SU-DHL-6 (cell line): ENCODE measurements around the gene OR6J1.

ENCODE experiments used
- H2AFZ ChIP-seq: fragments of 200-600 bp; sonication (generic); 2 replicates; pipeline ENCODE4 v1.6.1; 2014; ENCODE audit warnings: low read depth, mild to moderate bottlenecking, moderate library complexity, mixed read lengths, antibody characterized with exemption, low read length; ENCODE audit not compliant: severe bottlenecking
- H3F3A ChIP-seq: fragments of 200-600 bp; shearing (Covaris generic); 2 replicates; pipeline ENCODE4 v1.6.0; 2016; ENCODE audit warnings: antibody characterized with exemption, mild to moderate bottlenecking; ENCODE audit not compliant: insufficient read depth
- H3K27ac ChIP-seq: fragments of 200-600 bp; sonication (generic); 2 replicates; pipeline ENCODE4 v1.5.1; 2016; ENCODE audit warnings: low read depth, mild to moderate bottlenecking, low read length, moderate library complexity, mixed read lengths
- H3K27me3 ChIP-seq: fragments of 200-600 bp; sonication (generic), shearing (Covaris generic); 2 replicates; pipeline ENCODE4 v1.6.0; 2014; ENCODE audit warnings: mild to moderate bottlenecking, low read length
- H3K36me3 ChIP-seq: fragments of 200-600 bp; sonication (generic); 2 replicates; pipeline ENCODE4 v1.6.1; 2014; ENCODE audit warnings: mild to moderate bottlenecking, low read length, mixed read lengths
- H3K4me2 ChIP-seq: fragments of 300-600, 200-600 bp; shearing (Covaris generic), sonication (generic); 2 replicates; pipeline ENCODE4 v1.6.0; 2014; ENCODE audit warnings: low read length, low read depth, mild to moderate bottlenecking; ENCODE audit not compliant: poor library complexity, severe bottlenecking
- H3K4me3 ChIP-seq: fragments of 200-600 bp; sonication (generic); 2 replicates; pipeline ENCODE4 v1.5.1; 2014; ENCODE audit warnings: antibody characterized with exemption, low read length, mild to moderate bottlenecking, mixed read lengths; ENCODE audit not compliant: insufficient read depth, poor library complexity, severe bottlenecking
- H3K79me2 ChIP-seq: fragments of 200-600 bp; sonication (generic); 2 replicates; pipeline ENCODE4 v1.6.1; 2014; ENCODE audit warnings: mild to moderate bottlenecking, low read length, moderate library complexity; ENCODE audit not compliant: insufficient read depth
- H3K9ac ChIP-seq: fragments of 200-600 bp; sonication (generic); 2 replicates; pipeline ENCODE4 v1.7.0; 2014; ENCODE audit warnings: mild to moderate bottlenecking, low read length
- H3K9me2 ChIP-seq: fragments of 200-600 bp; sonication (generic); replicated peaks from 2 replicates; pipeline ENCODE4 v1.6.1; 2014; ENCODE audit warnings: low read length; ENCODE audit not compliant: insufficient read depth
- H3K9me3 ChIP-seq: fragments of 200-600 bp; sonication (generic); 2 replicates; pipeline ENCODE4 v1.6.1; 2014; ENCODE audit warnings: low read length, mixed read lengths; ENCODE audit not compliant: insufficient read depth
- H4K20me1 ChIP-seq: fragments of 200-600 bp; sonication (generic); 2 replicates; pipeline ENCODE4 v1.6.1; 2014; ENCODE audit warnings: low read depth, mild to moderate bottlenecking, antibody characterized with exemption, low read length, moderate library complexity, mixed read lengths
- EZH2phosphoT487 ChIP-seq: fragments of 200-600 bp; sonication (generic), shearing (Covaris generic); conservative IDR thresholded peaks from 2 replicates; pipeline ENCODE4 v1.6.1; 2018; ENCODE audit warnings: mild to moderate bottlenecking, antibody characterized with exemption, low read length, moderate library complexity, mixed read lengths
- TF ChIP-seq, protein P1 (sequence below): fragments of 200-600 bp; sonication (generic); IDR thresholded peaks from one replicate; pipeline ENCODE4 v1.5.1; 2017; ENCODE audit warnings: antibody characterized with exemption, mild to moderate bottlenecking, low read length, moderate library complexity; ENCODE audit not compliant: insufficient read depth, poor library complexity, severe bottlenecking

The OR6J1 gene

GRCh38 chr14:22598099-22598895 is 45.9 kb downstream of the OR6J1 start, which contains the start of gene ABHD4:
TSS of gene ABHD4 (plus strand) at chr14:22598300. CDS start at chr14:22598307, 7 bp downstream.
- Histone ChIP-seq H3K36me3 (no peaks in the 10 kb centered on the region), H4K20me1 (no peaks in the 10 kb centered on the region), H3K27me3 (no peaks in the 10 kb centered on the region), H3K79me2 (no peaks in the 10 kb centered on the region), H3K9me2 (no peaks in the 10 kb centered on the region), H3K9me3 (no peaks in the 10 kb centered on the region), H3K4me2 (peak within 1 kb of the TSS; percentile 90), H3F3A (no peaks in the 10 kb centered on the region), H2AFZ (peak within 1 kb of the TSS; percentile 79), H3K27ac (no peak within 1 kb of the TSS), H3K9ac (peak within 1 kb of the TSS; percentile 69), H3K4me3 (peak within 1 kb of the TSS; percentile 79)
- no peak for TF ChIP-seq EZH2phosphoT487
- TF ChIP-seq, protein P1, sequence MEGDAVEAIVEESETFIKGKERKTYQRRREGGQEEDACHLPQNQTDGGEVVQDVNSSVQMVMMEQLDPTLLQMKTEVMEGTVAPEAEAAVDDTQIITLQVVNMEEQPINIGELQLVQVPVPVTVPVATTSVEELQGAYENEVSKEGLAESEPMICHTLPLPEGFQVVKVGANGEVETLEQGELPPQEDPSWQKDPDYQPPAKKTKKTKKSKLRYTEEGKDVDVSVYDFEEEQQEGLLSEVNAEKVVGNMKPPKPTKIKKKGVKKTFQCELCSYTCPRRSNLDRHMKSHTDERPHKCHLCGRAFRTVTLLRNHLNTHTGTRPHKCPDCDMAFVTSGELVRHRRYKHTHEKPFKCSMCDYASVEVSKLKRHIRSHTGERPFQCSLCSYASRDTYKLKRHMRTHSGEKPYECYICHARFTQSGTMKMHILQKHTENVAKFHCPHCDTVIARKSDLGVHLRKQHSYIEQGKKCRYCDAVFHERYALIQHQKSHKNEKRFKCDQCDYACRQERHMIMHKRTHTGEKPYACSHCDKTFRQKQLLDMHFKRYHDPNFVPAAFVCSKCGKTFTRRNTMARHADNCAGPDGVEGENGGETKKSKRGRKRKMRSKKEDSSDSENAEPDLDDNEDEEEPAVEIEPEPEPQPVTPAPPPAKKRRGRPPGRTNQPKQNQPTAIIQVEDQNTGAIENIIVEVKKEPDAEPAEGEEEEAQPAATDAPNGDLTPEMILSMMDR = no peak

DNA sequence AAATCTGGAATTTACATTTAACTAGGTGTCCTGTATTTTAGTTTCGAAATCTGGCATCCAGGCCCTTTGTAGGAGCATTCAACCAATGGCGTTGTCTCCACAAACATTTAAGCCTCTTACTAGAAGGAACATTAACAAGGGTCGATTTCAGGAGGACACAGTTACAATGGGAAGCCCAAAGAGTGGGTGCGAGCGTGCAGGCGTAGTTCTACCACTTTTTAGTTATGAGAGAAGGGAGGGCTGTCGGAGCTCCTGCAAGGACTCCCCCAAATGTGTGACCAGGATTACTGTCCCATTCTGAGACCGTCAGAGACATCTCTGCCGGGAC is 46.4 kb downstream of the OR6J1 start:
- H3K9me3 ChIP-seq = no peaks in the 10 kb centered on the region
- no peaks in the 10 kb centered on the region for H3K9me2 ChIP-seq
- peak overlapping the region; percentile 69 for H3K9ac ChIP-seq
- peak overlapping the region; percentile 79 for H3K4me3 ChIP-seq
- H3F3A ChIP-seq = no peaks in the 10 kb centered on the region
- TF ChIP-seq EZH2phosphoT487 = no peak
- TF ChIP-seq, protein P1 = no peak
- no peaks in the 10 kb centered on the region for H3K27me3 ChIP-seq
- peak overlapping the region; percentile 79 for H2AFZ ChIP-seq
- H3K79me2 ChIP-seq = no peaks in the 10 kb centered on the region
- H3K27ac ChIP-seq = no peak overlapping the region
- H3K4me2 ChIP-seq = peak overlapping the region; percentile 90
- H3K36me3 ChIP-seq = no peaks in the 10 kb centered on the region
- H4K20me1 ChIP-seq = no peaks in the 10 kb centered on the region

- Histone ChIP-seq H3F3A (no peaks in the 10 kb centered on the region), H3K9me3 (no peaks in the 10 kb centered on the region), H3K9ac (no peak overlapping the region), H4K20me1 (no peaks in the 10 kb centered on the region), H3K36me3 (no peaks in the 10 kb centered on the region), H3K9me2 (no peaks in the 10 kb centered on the region), H3K4me2 (peak overlapping the region; percentile 90), H3K27me3 (no peaks in the 10 kb centered on the region), H3K27ac (no peak overlapping the region), H3K4me3 (no peak overlapping the region), H2AFZ (no peak overlapping the region), H3K79me2 (no peaks in the 10 kb centered on the region)
- TF ChIP-seq, protein P1 = no peak
- no peak for TF ChIP-seq EZH2phosphoT487
These were observed 46.9 kb downstream of the OR6J1 start for GRCh38 chr14:22597265-22597664.
